AG10803 (cell line): ENCODE results near the gene DBNDD1.
A peak's percentile ranks its signal among the peaks of the same experiment; 100 is the strongest.

Experiments used
- DNase-seq: peaks from one replicate; pipeline ENCODE4 v3.0.0; 2010; ENCODE audit warnings: low read depth
- H3K4me3 ChIP-seq: 2 replicates; pipeline ENCODE4 v1.5.1; 2011; ENCODE audit warnings: mild to moderate bottlenecking, low read length, control low read depth
- TF ChIP-seq, protein P1 (sequence below): conservative IDR thresholded peaks from 2 replicates; pipeline ENCODE4 v1.5.1; 2011; ENCODE audit warnings: mild to moderate bottlenecking, low read length, control low read depth, inconsistent platforms

Gene DBNDD1

GRCh38 chr16:90050969-90051368 lies 31.7 kb upstream of the DBNDD1 start:
- TF ChIP-seq, protein P1, sequence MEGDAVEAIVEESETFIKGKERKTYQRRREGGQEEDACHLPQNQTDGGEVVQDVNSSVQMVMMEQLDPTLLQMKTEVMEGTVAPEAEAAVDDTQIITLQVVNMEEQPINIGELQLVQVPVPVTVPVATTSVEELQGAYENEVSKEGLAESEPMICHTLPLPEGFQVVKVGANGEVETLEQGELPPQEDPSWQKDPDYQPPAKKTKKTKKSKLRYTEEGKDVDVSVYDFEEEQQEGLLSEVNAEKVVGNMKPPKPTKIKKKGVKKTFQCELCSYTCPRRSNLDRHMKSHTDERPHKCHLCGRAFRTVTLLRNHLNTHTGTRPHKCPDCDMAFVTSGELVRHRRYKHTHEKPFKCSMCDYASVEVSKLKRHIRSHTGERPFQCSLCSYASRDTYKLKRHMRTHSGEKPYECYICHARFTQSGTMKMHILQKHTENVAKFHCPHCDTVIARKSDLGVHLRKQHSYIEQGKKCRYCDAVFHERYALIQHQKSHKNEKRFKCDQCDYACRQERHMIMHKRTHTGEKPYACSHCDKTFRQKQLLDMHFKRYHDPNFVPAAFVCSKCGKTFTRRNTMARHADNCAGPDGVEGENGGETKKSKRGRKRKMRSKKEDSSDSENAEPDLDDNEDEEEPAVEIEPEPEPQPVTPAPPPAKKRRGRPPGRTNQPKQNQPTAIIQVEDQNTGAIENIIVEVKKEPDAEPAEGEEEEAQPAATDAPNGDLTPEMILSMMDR, result no peak
- DNase-seq, result no peak
- no peak overlapping the region for H3K4me3 ChIP-seq

- TF ChIP-seq, protein P1, result no peak
- DNase-seq, result no peak
- H3K4me3 ChIP-seq, result no peak overlapping the region
Measured at GRCh38 chr16:90048737-90049330, 29.6 kb upstream of the DBNDD1 start.

DNA sequence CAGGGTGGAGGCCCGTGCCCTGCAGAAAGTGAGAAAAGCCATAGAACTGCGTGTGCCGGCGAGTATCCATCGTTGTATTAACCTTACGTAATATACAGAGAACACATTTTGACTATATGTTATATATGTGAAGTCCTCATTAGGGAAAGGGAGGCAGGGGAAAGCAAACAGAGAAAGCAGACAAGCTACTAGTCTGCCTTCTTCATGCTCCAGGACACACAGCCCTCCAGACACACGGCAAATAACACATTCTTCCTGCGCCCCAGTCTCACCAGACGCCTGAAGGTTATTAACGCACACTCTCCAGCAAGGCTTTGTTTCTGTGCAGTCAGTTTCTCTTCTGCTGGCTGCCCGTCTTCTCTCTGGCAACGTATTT lies 29.1 kb upstream of the DBNDD1 start:
- DNase-seq, result no peak

DNA sequence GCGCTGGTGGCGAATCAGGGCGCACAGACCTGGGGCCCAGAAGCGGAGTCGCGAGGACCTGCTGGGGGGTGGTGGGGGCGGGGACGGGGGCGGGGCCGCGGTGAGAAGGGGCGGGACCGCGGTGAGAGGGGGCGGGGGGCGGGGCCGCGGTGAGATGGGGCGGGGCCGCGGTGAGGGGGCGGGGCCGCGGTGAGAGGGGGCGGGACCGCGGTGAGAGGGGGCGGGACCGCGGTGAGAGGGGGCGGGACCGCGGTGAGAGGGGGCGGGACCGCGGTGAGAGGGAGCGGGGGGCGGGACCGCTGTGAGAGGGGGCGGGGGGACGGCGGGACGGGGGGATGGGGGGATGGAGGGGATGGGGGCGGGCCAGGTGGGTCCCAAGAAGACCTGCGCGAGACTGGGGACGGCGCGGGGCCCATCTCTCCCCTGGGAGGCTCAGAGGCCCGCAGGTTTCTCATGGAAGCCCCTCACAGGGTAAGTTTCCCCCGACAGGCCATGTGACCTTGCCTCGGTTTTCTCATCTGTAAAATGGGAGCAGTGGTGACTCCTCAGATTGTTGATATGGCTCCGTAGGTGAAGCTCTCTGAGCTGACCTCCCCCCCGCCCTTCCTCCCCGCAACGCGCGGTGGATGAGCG lies 28.6 kb upstream of the DBNDD1 start:
- DNase-seq, result no peak
- H3K4me3 ChIP-seq, result peak overlapping the region; percentile 41
- TF ChIP-seq, protein P1, result no peak

More for the DNA sequence above, 29.1 kb upstream of the DBNDD1 start:
- no peak overlapping the region for H3K4me3 ChIP-seq
- TF ChIP-seq, protein P1, result no peak

- peak overlapping the region; percentile 41 for H3K4me3 ChIP-seq
- peak; percentile 34 for DNase-seq
- TF ChIP-seq, protein P1, result no peak
Measured at GRCh38 chr16:90046971-90047713, 27.9 kb upstream of the DBNDD1 start.

DNA sequence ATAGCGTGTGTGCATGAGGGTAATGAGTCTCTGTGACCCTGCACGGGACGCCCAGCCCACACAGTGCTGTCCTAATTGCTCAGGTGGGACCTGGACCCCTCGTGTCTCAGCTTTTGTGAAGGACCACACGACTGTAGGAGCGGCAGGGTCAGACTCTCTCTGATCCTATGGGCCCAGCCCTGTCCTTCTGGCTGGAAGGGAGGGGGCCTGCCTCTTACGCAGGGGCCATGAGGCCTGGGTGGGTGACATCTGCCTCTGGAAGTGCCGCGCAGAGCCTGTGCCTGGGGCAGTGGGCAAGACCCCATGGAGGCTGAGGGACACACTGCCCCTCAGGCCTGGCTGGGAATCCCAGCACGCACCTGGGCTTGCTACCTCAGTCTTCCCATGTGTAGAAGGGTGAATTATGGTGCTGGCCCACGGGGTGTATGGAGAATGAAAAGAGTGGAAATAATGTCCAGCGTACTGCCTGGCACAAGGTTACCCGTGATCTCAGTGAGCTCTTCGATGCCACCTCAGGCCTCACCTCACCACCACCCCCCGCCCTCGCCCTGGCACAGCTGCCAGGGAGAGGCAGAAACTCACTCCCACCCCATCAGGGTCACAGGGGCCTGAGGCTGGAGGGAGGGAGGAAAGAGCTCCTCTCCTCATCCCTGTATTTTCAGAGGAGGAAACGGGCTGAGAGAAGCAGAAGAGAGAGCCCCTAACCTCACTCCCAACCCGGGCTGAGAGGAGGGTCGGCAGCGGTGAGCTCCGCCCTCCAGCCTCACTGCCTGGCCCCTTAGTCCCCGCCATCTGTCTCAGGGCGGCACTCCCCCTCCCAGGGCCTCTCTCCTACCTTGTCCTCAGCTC lies 27.1 kb upstream of the DBNDD1 start:
- TF ChIP-seq, protein P1, result no peak
- peak overlapping the region; percentile 41 for H3K4me3 ChIP-seq
- DNase-seq, result no peak
